ENCODE measurements around the gene CAD.
A peak's percentile ranks its signal among the peaks of the same experiment; 100 is the strongest.
"Not testable (repeated sequence)": the region's sequence is repeated elsewhere in the genome, so short reads cannot be mapped to it uniquely, and the experiment has no call there.

CAD gene

DNA sequence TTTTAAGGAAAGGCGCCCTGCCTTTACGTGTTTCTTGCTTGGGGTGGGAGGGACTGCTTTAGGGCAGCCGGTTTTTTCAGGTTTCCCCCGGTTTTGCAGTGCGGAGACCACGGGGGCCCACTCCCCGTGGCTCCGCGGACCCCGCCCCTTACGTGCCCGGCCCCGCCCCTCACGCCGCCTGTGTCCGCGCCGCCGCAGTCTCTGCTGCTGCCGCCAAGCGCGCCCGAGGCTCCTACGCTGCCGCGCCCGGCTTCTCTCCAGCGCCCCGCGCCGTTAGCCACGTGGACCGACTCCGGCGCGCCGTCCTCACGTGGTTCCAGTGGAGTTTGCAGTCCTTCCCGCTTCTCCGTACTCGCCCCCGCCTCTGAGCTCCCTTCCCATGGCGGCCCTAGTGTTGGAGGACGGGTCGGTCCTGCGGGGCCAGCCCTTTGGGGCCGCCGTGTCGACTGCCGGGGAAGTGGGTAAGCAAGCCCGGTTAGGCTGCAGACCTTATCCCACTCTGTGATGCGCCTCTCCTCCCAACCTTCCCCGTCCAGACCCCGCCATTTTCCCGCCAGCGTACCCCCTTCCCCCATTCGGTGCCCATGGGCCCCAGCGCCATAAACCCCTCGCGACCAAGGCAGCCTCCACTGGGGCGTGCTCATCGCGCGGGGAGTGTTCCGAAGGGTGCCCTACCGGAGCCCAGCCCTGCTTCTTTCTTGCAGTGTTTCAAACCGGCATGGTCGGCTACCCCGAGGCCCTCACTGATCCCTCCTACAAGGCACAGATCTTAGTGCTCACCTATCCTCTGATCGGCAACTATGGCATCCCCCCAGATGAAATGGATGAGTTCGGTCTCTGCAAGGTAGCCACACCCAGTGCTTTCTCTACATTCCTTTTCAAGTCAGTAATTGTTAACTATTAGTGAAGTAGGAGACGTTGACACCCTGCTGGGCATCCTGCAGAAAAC is at the start of gene CAD:
Gene CAD, plus strand, starts transcription at position 197 of the 949 bp plus-strand sequence. Its CDS starts 183 bp downstream, at position 380.
- peak; percentile 89 for DNase-seq (ENCODE audit: low read depth)

DNA sequence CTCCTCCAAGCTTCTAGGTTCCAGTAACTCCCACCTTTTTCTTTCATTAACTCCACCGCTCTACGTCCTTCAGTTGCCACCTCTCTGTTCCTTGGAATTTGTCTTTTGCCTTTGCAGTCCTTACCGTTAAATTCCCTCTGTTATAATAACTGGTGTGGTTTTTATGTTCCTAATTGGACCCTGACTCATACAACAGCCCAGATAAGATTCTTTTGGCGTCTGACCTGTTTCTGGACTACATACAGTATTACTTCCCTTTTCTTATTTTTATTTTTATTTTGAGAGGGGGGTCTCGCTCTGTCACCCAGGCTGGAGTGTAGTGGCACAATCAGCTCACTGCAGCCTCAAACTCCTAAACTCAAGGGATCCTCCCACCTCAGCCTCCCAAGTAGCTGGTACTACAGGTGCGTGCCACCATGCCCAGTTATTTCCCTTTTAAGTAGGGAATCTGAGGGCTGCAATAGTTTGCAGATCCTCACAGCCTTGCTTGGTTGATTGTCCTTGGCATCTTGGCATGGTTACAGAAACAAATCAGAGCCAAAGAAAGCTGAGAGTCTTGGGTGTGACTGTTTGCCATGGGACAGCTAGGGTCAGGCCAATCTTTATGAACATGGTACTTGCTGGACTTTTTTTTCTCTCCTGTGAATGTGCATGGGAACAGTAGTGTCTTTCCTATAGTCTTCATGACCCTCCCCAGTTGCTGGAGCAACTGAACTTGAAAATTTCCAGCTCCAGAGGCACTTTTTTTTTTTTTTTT is 46.4 kb upstream of the CAD start:
- no peak for DNase-seq (ENCODE audit: low read depth)

DNA sequence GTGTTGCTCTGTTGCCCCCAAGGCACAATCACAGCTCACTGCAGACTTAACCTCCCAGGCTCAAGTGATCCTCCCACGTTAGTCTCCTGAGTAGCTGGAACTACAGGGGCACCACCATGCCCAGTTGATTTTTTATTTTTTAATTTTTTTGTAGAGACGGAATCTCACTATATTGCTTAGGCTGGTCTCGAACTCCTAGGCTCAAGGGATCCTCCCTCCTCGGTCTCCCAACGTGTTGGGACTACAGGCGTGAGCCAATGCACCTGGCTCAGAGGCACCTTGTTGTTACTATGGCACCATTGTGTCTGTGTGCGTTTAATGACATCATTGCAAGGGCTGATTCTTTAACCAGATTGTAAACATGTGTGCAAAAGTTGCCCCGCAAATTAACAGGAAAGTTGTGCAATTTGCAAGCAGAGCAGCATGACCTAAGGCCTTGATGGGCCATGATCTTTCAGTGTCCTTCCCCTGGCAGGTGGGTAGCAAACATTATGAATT is 45.8 kb upstream of the CAD start:
- DNase-seq (ENCODE audit: low read depth): no peak

DNA sequence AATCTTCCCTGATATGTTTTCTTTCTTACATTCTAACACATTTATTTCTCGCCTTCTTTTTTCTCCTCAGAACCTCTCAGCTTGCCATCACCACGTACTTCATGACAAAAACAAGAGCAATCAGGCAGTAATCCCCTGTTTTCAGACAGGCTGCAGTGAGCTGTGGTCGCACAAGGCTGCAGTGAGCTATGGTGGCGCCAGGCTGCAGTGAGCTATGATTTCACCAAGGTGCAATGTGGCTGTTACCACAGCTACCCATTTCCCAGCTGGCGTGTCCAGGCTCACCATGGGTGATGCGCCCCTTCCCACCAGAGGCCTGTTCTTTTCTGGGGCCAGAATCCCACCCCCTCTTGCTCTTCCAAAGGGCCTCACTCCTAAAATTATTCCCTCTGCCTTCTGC is 42.5 kb upstream of the CAD start:
- DNase-seq (ENCODE audit: low read depth): no peak

DNA sequence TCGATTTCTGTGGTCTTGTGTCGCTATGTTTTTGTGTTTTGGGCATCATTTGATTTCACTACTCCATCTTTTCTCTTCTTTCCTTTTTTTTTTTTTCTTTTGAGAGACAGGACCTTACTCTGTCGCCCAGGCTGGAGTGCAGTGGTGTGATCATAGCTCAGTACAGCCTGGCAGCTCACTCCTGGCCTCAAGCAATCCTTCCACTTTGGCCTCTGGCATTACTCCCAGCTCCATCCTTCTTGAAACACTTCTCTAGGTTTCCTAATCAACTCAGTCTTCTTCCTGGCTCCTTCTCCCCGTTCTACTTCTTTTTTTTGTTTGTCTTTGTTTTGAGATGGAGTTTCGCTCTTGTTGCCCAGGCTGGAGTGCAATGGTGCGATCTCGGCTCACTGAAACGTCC is 41.8 kb upstream of the CAD start:
- DNase-seq (ENCODE audit: low read depth): no peak

DNA sequence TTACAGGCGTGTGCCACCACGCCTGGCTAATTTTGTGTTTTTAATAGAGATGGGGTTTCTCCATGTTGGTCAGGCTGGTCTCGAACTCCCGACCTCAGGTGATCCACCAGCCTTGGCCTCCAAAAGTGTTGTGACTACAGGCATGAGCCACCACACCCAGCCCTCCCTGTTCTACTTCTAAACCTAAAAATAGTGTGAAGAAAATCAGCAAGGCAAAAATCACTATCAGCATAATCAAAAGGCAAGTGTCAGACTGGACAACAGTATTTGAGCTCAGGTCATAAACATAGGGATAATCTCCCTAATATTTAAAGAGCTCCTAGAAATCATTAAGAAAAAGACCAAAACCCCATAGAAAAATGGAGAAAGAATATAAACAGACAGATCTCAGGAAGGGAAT is 41.4 kb upstream of the CAD start:
- not testable (repeated sequence) for DNase-seq (ENCODE audit: low read depth)

DNA sequence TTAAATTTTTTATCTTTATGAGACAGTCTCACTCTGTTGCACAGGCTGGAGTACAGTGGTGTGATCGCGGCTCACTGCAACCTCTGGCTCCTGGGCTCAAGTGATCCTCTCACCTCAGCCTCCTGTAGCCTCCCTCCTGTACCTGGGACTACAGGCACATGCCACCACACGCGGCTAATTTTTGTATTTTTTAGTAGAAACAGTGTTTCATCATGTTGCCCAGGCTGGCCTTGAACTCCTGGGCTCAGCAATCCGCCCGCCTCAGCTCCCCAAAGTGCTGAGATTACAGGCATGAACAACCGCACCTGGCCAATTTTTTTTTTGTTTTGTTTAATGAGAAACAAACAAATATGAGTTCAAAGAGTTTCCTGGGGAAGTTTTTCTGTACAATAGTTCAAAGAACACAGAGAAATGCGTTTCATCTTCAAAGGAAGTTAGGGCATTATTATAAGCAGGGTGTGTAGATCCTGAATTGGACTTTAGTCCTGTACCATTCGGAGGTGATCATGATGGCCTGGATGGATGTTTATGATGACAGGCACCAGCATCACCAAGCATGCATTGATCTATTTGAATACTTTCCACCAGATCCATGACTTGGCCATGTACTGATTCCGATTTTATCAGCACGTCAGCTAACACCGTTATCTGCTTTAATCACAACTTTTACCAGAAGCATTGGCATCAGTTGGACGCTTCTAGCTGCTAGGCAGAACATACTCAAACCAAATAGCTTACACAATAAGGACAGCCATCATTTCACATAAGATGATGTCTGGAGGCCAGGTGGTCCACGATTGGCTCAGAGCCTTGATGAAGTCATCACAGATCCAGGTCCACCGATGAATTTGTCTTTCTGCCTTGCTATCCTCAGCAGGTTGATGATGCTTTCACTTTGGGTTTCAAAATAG is 39.5 kb upstream of the CAD start:
- no peak for DNase-seq (ENCODE audit: low read depth)

DNA sequence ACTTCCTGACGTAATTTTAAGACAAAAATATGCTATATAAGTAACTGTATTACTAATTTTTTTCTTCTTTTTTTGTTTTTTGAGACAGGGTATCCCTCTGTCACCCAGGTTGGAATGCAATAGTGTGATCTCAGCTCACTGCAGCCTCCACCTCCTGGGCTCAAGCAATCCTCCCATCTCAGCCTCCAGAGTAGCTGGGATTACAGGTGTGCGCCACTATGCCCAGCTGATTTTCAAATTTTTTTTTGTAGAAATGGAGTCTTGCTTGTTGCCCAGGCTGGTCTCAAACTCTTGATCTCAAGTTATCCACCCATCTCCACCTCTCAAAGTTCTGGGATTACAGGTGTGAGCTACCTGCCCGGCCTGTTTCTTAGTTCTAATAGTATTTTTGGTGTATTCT is 38.7 kb upstream of the CAD start:
- DNase-seq (ENCODE audit: low read depth): no peak

DNA sequence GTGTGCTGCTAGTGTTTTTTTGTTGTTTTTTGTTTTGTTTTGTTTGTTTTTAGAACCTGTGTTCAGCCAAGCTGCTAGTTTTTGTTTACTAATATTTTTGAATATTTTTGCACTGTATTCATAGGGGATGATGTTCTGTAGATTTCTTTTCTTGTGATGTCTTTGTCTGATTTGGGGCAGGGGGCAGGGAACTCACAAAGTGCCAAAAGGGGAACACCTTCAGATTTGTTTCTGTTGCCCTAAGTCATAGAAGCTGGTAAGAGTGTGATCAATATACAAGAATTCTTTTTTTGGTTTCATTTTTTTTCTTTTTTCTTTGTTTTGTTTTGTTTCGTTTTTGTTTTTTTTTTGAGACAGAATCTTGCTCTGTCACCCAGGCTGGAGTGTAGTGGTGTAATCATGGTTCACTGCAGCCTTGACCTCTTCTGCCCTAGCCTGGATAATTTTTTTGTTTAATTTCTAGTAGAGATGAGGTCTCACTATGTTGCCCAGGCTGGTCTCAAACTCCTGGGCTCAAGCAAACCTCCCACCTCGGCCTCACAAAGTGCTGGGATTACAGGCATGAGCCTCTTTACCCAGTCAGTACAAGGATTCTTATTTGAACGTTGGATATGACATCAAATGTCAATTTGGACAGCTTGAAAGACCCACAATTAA is 37.7 kb upstream of the CAD start:
- no peak for DNase-seq (ENCODE audit: low read depth)

DNA sequence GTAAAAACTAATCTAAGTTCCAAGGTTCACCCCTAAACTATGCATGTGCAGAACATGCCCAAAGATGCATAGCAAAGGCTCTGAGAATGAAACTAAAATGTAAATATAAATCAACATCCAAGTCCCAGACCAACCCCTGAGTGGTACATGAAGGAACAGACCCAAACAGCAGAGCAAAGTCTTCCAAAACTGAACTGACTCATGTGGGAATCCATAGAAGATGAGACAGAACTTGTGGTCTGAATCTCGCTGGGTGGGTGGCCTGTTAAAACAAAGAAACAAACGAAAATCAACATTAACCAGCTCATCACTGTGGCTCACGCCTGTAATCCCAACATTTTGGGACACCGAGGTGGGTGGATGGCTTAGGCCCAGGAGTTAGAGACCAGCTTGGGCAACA is 34.8 kb upstream of the CAD start:
- DNase-seq (ENCODE audit: low read depth): peak; percentile 19

DNA sequence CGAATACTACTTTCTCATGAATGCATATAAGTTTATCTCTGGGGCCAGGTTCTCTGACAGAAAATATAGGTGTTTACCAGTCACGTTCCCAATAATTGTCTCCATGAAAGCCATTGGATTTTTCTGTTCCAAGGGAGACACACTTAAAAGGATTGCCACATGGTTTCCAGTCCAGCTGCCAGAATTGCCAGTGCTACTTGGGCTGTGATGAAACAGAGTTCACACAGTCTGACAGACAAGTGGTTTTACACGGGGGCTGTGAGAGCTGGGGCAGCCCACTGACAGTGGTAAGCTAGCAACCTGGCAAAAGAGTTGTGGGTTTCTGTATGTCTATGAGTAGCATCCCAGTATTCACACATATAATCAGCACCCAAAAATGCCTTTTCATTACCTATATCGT is 33.1 kb upstream of the CAD start:
- DNase-seq (ENCODE audit: low read depth): no peak

DNA sequence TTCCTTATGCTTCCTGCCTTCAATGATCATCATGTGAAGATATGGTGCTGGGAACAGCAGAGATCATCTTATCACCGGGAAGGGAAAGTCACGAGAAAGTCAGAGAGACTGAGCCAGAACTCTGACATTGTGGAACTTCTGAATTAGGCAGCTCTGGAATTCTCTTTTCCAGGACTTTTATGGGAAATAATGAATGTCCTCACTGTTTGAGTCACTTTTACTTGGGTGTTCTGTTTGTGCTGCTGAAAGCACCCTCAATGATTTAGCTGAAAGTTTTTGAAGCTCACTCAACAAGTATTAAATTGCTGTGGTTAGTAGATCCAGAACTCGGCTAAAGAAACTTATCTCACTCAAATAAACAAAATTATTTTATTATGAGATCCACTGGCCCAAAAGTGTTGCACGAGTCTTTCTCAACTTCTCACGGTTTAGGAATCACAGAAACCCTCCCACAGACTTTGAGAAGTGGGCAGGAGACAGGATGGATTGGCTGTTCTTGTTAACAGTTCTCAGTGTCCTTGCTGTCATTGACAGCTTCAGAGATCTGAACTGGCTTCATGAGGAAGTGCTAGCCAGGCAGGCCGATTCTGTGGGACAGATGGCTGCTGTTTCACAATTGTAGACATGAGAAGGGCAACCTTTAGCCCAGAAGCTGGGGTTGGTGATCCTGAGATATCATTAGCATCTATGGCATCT is 31.7 kb upstream of the CAD start:
- DNase-seq (ENCODE audit: low read depth): no peak

DNA sequence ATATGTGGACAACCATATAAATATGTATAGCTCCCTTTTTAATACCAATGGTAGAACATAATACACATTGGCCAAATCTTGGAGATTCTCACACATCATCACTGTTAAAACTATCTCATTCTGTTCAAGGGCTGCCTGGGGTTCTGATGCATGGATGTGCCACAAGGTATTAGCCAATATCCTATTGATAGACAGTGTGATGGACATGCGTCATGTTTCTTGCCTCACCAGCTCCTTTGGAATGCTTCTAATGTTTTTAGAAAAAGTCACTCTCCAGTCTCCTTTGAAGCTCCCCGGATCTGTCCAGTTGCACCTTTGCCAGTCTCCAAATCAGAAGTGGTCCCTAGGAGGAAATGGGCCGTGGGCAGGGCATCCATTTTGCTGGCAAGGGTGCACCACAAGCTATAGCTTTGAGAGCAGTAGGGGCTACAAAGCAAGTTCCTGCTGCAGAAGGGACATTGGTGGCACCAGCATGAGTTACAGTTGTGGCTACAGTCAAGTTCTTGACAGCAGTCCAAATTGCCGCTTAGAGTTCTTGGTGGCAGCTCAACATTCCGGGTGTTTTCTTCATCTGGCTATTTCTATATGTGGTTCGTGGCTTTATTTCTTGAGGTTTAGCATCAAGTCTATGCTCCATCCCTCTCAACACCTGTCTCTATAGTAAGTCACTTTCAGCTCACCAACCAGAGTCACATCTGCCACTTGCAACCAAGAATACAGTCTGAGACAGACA is 30.4 kb upstream of the CAD start:
- no peak for DNase-seq (ENCODE audit: low read depth)

DNA sequence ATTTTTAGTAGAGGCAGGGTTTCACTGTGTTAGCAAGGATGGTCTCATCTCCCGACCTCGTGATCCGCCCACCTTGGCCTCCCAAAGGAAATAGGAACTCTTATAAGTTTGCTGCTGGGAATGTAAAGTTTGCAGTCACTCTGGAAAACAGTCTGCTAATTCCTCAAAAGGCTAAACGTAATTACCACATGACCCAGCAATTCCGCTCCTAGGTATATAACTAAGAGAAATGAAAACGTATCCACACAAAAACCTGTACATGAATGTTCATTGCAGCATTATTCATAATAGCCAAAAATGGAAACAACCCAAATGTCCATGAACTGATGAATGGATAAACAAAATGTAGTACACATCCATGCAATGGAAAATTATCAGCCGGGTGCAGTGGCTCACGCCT is 27.2 kb upstream of the CAD start:
- DNase-seq (ENCODE audit: low read depth): no peak

DNA sequence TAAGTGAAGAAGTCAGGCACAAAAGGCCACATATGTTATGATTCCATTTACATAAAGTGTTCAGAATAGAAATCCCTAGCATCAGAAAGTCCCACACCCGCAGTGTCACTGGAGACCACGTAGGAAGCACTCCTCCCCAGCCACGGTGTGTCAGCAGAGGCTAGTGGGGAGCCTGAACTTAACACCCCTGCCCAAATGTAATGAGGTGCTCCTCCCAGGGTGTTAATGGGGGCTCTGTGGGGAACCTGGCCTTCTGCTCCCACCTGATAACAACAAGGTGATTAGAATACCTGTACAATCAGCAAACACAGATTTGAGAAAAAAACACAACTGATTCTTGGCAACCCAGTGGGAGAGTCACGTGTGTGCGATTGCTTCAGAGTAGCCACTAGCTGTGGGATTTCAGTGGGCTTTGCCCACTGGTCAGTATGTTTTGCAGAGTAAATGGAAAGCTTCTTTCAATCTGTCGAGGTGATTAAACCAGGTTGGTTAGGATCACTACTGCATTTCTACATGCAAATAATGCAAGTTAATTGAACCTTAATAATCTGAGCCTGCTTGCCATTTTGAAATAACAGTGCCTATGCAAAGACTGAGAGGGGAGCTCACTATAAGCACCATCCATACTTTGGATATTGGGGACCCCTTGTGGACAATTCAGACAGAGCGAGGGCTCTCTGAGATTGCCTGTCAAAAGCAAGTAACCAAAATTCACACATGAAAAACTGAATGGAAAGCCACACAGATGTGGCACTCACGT is 25.9 kb upstream of the CAD start:
- peak; percentile 72 for DNase-seq (ENCODE audit: low read depth)

DNA sequence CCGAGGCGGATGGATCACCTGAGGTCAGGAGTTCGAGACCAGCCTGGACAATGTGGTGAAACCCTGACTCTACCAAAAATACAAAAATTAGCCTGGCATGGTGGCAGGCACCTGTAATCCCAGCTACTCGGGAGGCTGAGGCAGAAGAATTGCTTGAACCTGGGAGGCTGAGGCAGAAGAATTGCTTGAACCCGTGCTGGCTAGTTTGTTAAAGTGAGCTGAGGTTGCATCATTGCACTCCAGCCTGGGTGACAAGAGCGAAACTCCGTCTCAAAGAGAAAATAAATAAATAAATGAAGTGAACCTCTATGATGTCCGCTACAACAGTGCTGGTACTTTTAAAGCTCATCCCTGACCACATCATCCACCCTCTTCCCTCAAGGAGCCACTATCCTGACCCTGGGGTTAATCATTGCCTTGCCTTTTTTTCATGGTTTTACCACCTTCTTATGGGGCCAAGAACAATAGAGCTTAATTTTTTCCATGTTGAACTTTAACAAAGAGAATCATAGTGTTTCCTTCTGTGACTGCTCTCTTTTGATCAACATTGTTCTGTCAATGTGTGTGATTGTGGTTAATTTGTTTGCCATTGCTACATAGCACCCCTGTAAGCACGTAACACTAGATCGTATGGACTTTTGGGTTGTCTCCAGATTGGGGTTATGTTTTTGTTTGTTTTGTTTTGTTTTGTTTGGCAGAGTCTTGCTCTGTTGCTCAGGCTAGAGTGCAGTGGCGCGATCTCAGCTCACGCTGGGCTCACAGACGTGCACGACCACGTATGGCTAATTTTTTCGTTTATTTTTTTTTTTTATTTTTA is 22.4 kb upstream of the CAD start:
- DNase-seq (ENCODE audit: low read depth): no peak

DNA sequence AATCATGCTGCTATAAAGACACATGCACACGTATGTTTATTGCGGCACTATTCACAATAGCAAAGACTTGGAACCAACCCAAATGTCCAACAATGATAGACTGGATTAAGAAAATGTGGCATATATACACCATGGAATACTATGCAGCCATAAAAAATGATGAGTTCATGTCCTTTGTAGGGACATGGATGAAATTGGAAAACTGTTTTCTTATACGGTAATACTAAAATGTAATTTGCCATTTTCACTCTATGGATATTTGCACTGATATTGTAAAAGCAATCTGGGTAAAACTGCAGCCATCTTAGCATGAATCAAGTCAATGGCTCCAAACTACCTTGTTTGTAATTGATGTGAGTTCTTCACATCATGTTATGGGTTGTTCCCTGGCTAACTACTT is 21.4 kb upstream of the CAD start:
- DNase-seq (ENCODE audit: low read depth): not testable (repeated sequence)

DNA sequence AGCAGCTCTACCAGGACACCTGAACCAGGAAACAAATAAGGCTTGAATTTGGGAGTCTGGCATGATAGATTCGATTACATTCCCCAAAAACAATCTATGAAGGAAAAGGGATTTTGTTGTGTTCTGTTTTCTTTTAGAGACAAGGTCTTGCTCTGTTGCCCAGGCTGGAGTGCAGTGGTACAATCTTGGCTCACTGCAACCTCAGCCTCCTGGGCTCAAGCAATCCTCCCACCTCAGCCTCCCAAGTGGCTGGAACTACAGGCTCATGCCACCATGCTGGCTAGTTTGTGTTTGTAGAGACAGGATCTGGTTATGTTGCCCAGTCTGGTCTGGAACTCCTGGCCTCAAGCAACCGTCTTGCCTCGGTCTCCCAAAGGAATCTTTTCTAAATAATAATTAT is 19.1 kb upstream of the CAD start:
- DNase-seq (ENCODE audit: low read depth): not testable (repeated sequence)

Measured in ELR (cell line).